Liver (tissue), 3 donors: ENCODE data around the gene LAMTOR1.

Source experiments
- GABPA ChIP-seq, 2 donors: IDR thresholded peaks in 1 of 2; conservative IDR thresholded peaks in 1 of 2; 2 replicates each; pipeline ENCODE4 v1.6.1; 2016; ENCODE audit warnings: antibody characterized with exemption in 2 of 2, mild to moderate bottlenecking in 1 of 2, moderate library complexity in 1 of 2
- RAD21 ChIP-seq, 2 donors: IDR thresholded peaks; 2 replicates each; pipeline ENCODE4 v1.6.1; 2016; ENCODE audit warnings: antibody characterized with exemption in 2 of 2, mild to moderate bottlenecking in 2 of 2
- TAF1 ChIP-seq: conservative IDR thresholded peaks from 2 replicates; pipeline ENCODE4 v1.6.1; 2016; ENCODE audit warnings: antibody characterized with exemption, mild to moderate bottlenecking
- YY1 ChIP-seq: IDR thresholded peaks from 2 replicates; pipeline ENCODE4 v1.6.1; 2016; ENCODE audit warnings: antibody characterized with exemption, mild to moderate bottlenecking
- TF ChIP-seq, protein P1 (sequence below): IDR thresholded peaks from 2 replicates; pipeline ENCODE4 v1.6.1; 2016; ENCODE audit warnings: antibody characterized with exemption, mild to moderate bottlenecking
- TF ChIP-seq, protein P2 (sequence below): fragments of 150-350 bp; IDR thresholded peaks from 2 replicates; pipeline ENCODE4 v1.5.1; 2017; ENCODE audit warnings: improper control_type of control experiment, low read depth, low read length; ENCODE audit not compliant: missing input control
- TF ChIP-seq, protein P3 (sequence below): IDR thresholded peaks from 2 replicates; pipeline ENCODE4 v1.6.1; 2016; ENCODE audit warnings: antibody characterized with exemption
- donor health status: healthy.
- donor health status: healthy.

DNA sequence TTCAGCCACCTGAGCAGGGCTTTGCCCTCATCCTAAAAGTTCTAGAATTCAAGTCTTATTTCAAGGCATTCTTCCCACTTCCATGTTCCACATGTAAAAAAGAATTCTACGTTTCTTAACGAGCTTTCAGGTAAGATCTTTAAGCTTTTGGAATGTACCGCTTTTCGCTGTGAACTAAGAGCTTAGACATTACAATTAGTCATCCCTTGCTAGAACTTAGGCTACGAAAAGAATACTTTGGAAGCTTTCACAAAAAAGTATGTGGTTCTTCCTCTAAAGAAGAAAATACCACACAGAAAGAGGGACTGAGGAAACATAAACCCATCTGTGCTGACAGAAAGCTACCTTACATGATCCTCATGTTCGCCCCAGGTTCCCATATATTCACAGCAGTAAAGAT is 24.6 kb downstream of the LAMTOR1 start:
- TF ChIP-seq RAD21 (IDR thresholded peaks at IDR 0.05) (no peak), YY1 (no peak), TAF1 (no peak), GABPA (IDR thresholded peaks at IDR 0.05 in 1 of 2, conservative IDR thresholded peaks at IDR 0.05 in 1 of 2) (no peak)
- TF ChIP-seq, protein P1, sequence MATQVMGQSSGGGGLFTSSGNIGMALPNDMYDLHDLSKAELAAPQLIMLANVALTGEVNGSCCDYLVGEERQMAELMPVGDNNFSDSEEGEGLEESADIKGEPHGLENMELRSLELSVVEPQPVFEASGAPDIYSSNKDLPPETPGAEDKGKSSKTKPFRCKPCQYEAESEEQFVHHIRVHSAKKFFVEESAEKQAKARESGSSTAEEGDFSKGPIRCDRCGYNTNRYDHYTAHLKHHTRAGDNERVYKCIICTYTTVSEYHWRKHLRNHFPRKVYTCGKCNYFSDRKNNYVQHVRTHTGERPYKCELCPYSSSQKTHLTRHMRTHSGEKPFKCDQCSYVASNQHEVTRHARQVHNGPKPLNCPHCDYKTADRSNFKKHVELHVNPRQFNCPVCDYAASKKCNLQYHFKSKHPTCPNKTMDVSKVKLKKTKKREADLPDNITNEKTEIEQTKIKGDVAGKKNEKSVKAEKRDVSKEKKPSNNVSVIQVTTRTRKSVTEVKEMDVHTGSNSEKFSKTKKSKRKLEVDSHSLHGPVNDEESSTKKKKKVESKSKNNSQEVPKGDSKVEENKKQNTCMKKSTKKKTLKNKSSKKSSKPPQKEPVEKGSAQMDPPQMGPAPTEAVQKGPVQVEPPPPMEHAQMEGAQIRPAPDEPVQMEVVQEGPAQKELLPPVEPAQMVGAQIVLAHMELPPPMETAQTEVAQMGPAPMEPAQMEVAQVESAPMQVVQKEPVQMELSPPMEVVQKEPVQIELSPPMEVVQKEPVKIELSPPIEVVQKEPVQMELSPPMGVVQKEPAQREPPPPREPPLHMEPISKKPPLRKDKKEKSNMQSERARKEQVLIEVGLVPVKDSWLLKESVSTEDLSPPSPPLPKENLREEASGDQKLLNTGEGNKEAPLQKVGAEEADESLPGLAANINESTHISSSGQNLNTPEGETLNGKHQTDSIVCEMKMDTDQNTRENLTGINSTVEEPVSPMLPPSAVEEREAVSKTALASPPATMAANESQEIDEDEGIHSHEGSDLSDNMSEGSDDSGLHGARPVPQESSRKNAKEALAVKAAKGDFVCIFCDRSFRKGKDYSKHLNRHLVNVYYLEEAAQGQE = no peak
- TF ChIP-seq, protein P2, sequence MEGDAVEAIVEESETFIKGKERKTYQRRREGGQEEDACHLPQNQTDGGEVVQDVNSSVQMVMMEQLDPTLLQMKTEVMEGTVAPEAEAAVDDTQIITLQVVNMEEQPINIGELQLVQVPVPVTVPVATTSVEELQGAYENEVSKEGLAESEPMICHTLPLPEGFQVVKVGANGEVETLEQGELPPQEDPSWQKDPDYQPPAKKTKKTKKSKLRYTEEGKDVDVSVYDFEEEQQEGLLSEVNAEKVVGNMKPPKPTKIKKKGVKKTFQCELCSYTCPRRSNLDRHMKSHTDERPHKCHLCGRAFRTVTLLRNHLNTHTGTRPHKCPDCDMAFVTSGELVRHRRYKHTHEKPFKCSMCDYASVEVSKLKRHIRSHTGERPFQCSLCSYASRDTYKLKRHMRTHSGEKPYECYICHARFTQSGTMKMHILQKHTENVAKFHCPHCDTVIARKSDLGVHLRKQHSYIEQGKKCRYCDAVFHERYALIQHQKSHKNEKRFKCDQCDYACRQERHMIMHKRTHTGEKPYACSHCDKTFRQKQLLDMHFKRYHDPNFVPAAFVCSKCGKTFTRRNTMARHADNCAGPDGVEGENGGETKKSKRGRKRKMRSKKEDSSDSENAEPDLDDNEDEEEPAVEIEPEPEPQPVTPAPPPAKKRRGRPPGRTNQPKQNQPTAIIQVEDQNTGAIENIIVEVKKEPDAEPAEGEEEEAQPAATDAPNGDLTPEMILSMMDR = no peak
- TF ChIP-seq, protein P3, sequence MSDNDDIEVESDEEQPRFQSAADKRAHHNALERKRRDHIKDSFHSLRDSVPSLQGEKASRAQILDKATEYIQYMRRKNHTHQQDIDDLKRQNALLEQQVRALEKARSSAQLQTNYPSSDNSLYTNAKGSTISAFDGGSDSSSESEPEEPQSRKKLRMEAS = no peak
